K562 (cell line): ENCODE data around the gene RPTN.

Experiments
- BHLHE40 ChIP-seq: IDR thresholded peaks from 2 replicates; pipeline ENCODE4 v1.6.1; 2011; ENCODE audit warnings: low read length, improper control_type of control experiment
- CHD1 ChIP-seq: fragments of 200-600 bp; sonication (generic); IDR thresholded peaks from one replicate; pipeline ENCODE4 v1.6.1; 2012; ENCODE audit warnings: mild to moderate bottlenecking, moderate library complexity, low read length, inconsistent platforms
- GTF2E2 ChIP-seq: fragments of 200-800 bp; sonication (Bioruptor generic); IDR thresholded peaks from 2 replicates; pipeline ENCODE4 v1.6.1; 2016; ENCODE audit warnings: missing genetic modification characterization, missing compliant biosample characterization
- JUNB ChIP-seq: fragments of 450-650 bp; formaldehyde crosslinking; conservative IDR thresholded peaks from 2 replicates; pipeline ENCODE4 v1.4.0; 2020; ENCODE audit warnings: mild to moderate bottlenecking
- KAT8 ChIP-seq: fragments of 450-650 bp; IDR thresholded peaks from 2 replicates; pipeline ENCODE4 v1.6.1; 2016; ENCODE audit warnings: low read depth, mild to moderate bottlenecking
- NR2C1 ChIP-seq, 2 experiments: fragments of 450-650 bp; IDR thresholded peaks; 2 replicates each; pipeline ENCODE4 v1.6.1; 2017; ENCODE audit warnings: mild to moderate bottlenecking in 2 of 2, antibody characterized with exemption in 1 of 2, inconsistent platforms in 1 of 2, missing compliant biosample characterization in 1 of 2, missing genetic modification characterization in 1 of 2
- POLR2A ChIP-seq: fragments of 450-650 bp; conservative IDR thresholded peaks from 2 replicates; pipeline ENCODE4 v1.6.1; 2016
- SMARCA5 ChIP-seq: fragments of 450-650 bp; IDR thresholded peaks from 2 replicates; pipeline ENCODE4 v1.6.1; 2016
- TCF3 ChIP-seq: sonication (generic); formaldehyde crosslinking; IDR thresholded peaks from 2 replicates; pipeline ENCODE4 v1.4.0; 2020; ENCODE audit warnings: mild to moderate bottlenecking, missing genetic modification reagents
- ZFP36 ChIP-seq: fragments of 150-350 bp; IDR thresholded peaks from 2 replicates; pipeline ENCODE4 v1.6.1; 2018; ENCODE audit warnings: low read length, low read depth; ENCODE audit not compliant: partially characterized antibody
- TF ChIP-seq, protein P1 (sequence below), 3 experiments: IDR thresholded peaks in 2 of 3; conservative IDR thresholded peaks in 1 of 3; 2 replicates each; pipeline ENCODE4 v1.5.1; 2011 to 2012; ENCODE audit warnings: low read length in 3 of 3, mild to moderate bottlenecking in 3 of 3, control low read depth in 2 of 3, improper control_type of control experiment in 1 of 3, inconsistent platforms in 1 of 3, low read depth in 1 of 3, mixed read lengths in 1 of 3, moderate library complexity in 1 of 3; ENCODE audit not compliant: insufficient read depth in 2 of 3
- TF ChIP-seq, protein P2 (sequence below): fragments of 250-450 bp; sonication (Bioruptor Pico); IDR thresholded peaks from 2 replicates; pipeline ENCODE4 v1.6.1; 2021; ENCODE audit warnings: mild to moderate bottlenecking

DNA sequence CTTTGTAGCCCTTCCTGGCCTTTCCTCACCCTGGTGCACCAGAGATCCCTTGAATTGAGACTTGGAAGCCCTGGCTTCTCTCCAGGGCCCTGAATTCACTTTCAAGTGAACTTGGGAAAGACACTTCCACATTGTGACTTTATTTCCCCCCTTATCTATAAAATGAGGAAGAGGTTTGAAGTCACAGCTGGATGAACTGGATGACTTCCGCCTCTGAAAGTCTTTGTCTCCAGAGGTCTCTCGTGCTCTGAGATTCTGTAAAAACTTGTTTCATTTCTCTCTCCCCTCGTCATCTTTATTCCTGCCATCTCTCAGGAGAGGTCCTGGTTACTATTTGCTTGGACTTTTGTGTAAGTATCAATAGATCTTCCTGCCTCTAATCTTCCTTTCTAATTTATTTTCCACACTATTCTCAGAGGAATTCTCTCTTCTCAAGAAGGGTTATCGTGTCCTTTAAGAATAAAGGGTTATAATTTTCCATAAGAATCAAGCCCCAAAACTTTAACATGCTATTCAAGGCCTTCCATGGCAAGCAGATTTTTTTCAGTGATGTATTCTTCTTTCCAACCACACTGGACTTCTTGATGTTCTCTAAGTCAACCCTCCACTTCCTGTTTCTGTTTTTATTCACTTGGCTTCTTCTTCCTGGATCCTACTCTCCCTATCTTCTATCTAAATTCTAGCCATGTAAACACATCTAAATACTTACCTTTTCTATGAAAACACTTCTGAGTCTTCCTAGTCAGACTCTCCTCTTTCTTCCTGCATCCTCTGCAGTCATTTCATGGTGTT is 6.5 kb upstream of the RPTN start:
- TF ChIP-seq BHLHE40 (no peak), TCF3 (CRISPR knock-in tag) (no peak), GTF2E2 (no peak), KAT8 (no peak), ZFP36 (no peak), SMARCA5 (no peak), POLR2A (no peak), JUNB (CRISPR knock-in tag) (no peak), NR2C1 (IDR thresholded peaks at IDR 0.05) (no peak), NR2C1 (tag; IDR thresholded peaks at IDR 0.05) (no peak), CHD1 (no peak)
- TF ChIP-seq, protein P1, sequence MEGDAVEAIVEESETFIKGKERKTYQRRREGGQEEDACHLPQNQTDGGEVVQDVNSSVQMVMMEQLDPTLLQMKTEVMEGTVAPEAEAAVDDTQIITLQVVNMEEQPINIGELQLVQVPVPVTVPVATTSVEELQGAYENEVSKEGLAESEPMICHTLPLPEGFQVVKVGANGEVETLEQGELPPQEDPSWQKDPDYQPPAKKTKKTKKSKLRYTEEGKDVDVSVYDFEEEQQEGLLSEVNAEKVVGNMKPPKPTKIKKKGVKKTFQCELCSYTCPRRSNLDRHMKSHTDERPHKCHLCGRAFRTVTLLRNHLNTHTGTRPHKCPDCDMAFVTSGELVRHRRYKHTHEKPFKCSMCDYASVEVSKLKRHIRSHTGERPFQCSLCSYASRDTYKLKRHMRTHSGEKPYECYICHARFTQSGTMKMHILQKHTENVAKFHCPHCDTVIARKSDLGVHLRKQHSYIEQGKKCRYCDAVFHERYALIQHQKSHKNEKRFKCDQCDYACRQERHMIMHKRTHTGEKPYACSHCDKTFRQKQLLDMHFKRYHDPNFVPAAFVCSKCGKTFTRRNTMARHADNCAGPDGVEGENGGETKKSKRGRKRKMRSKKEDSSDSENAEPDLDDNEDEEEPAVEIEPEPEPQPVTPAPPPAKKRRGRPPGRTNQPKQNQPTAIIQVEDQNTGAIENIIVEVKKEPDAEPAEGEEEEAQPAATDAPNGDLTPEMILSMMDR (IDR thresholded peaks at IDR 0.05 in 2 of 3, conservative IDR thresholded peaks at IDR 0.05 in 1 of 3; ENCODE audit: insufficient read depth in 2 of 3, low read depth in 1 of 3, low read length in 3 of 3): no peak
- TF ChIP-seq, protein P2, sequence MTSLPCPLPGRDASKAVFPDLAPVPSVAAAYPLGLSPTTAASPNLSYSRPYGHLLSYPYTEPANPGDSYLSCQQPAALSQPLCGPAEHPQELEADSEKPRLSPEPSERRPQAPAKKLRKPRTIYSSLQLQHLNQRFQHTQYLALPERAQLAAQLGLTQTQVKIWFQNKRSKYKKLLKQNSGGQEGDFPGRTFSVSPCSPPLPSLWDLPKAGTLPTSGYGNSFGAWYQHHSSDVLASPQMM (CRISPR knock-in tag): no peak
